22Rv1 (cell line): Measurements from ENCODE around the gene GRAMD4.

Experiments used
- CTCF ChIP-seq: fragments of 450-650 bp; IDR thresholded peaks from 2 replicates; pipeline ENCODE4 v1.5.1; 2017; ENCODE audit warnings: mild to moderate bottlenecking
- ZFX ChIP-seq: fragments of 450-650 bp; IDR thresholded peaks from 2 replicates; pipeline ENCODE4 v1.6.1; 2017; ENCODE audit warnings: antibody characterized with exemption, borderline replicate concordance

GRCh38 chr22:46675938-46676337, 55.8 kb downstream of the GRAMD4 start:
- TF ChIP-seq CTCF (no peak), ZFX (no peak)
